K562 (cell line): ENCODE data around the gene IGSF8.

Experiments
- DIDO1 ChIP-seq: fragments of 450-650 bp; IDR thresholded peaks from 2 replicates; pipeline ENCODE4 v1.6.1; 2016; ENCODE audit warnings: low read depth, missing biosample characterization, missing genetic modification characterization
- EZH2 ChIP-seq: IDR thresholded peaks from 2 replicates; pipeline ENCODE4 v1.6.1; 2012; ENCODE audit warnings: low read depth, mild to moderate bottlenecking, inconsistent platforms, low read length, borderline replicate concordance
- GATA2 ChIP-seq: sonication (generic); formaldehyde crosslinking; IDR thresholded peaks from 2 replicates; pipeline ENCODE4 v1.4.0; 2020; ENCODE audit warnings: mild to moderate bottlenecking, missing genetic modification reagents
- NFIC ChIP-seq: fragments of 450-650 bp; IDR thresholded peaks from 2 replicates; pipeline ENCODE4 v1.6.1; 2017; ENCODE audit warnings: mild to moderate bottlenecking, inconsistent platforms
- POLR2A ChIP-seq: fragments of 450-650 bp; conservative IDR thresholded peaks from 2 replicates; pipeline ENCODE4 v1.6.1; 2016
- ZKSCAN1 ChIP-seq: fragments of 150-350 bp; IDR thresholded peaks from 2 replicates; pipeline ENCODE4 v1.6.1; 2016; ENCODE audit warnings: low read depth, low read length
- ZNF121 ChIP-seq: sonication (generic); formaldehyde crosslinking; conservative IDR thresholded peaks from 2 replicates; pipeline ENCODE4 v1.8.0; 2022; ENCODE audit warnings: missing genetic modification reagents
- TF ChIP-seq, protein P1 (sequence below), 3 experiments: IDR thresholded peaks in 2 of 3; conservative IDR thresholded peaks in 1 of 3; 2 replicates each; pipeline ENCODE4 v1.5.1; 2011 to 2012; ENCODE audit warnings: low read length in 3 of 3, mild to moderate bottlenecking in 3 of 3, control low read depth in 2 of 3, improper control_type of control experiment in 1 of 3, inconsistent platforms in 1 of 3, low read depth in 1 of 3, mixed read lengths in 1 of 3, moderate library complexity in 1 of 3; ENCODE audit not compliant: insufficient read depth in 2 of 3
- TF ChIP-seq, protein P2 (sequence below): fragments of 200-800 bp; sonication (Bioruptor generic); IDR thresholded peaks from 2 replicates; pipeline ENCODE4 v1.6.1; 2017; ENCODE audit warnings: missing genetic modification characterization, missing compliant biosample characterization

DNA sequence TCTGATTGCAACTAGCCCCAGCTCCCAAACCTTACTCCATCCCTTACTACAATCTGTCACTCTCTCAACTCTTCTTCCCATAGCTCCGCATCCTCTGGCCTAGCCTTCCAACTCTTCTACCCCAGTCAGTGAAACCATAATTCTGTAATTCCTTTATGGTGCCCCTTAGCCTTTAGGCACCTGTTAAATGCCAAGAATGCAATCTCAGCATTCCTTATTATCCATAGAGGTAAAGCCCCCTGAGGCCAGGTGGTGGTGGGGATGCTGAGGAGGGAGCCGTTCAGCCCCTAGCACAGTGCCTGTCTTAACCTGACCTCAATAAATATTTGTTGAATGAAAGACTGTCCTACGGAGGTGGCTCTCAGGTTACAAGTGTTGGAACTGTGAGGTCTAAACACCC is 31.1 kb upstream of the IGSF8 start:
- TF ChIP-seq, protein P1, sequence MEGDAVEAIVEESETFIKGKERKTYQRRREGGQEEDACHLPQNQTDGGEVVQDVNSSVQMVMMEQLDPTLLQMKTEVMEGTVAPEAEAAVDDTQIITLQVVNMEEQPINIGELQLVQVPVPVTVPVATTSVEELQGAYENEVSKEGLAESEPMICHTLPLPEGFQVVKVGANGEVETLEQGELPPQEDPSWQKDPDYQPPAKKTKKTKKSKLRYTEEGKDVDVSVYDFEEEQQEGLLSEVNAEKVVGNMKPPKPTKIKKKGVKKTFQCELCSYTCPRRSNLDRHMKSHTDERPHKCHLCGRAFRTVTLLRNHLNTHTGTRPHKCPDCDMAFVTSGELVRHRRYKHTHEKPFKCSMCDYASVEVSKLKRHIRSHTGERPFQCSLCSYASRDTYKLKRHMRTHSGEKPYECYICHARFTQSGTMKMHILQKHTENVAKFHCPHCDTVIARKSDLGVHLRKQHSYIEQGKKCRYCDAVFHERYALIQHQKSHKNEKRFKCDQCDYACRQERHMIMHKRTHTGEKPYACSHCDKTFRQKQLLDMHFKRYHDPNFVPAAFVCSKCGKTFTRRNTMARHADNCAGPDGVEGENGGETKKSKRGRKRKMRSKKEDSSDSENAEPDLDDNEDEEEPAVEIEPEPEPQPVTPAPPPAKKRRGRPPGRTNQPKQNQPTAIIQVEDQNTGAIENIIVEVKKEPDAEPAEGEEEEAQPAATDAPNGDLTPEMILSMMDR (IDR thresholded peaks at IDR 0.05 in 2 of 3, conservative IDR thresholded peaks at IDR 0.05 in 1 of 3; ENCODE audit: insufficient read depth in 2 of 3, low read depth in 1 of 3, low read length in 3 of 3): no peak
- TF ChIP-seq GATA2 (CRISPR knock-in tag): no peak
- no peak for TF ChIP-seq EZH2
- TF ChIP-seq DIDO1: no peak
- no peak for TF ChIP-seq ZNF121
- TF ChIP-seq NFIC: no peak
- TF ChIP-seq ZKSCAN1: no peak
- TF ChIP-seq, protein P2, sequence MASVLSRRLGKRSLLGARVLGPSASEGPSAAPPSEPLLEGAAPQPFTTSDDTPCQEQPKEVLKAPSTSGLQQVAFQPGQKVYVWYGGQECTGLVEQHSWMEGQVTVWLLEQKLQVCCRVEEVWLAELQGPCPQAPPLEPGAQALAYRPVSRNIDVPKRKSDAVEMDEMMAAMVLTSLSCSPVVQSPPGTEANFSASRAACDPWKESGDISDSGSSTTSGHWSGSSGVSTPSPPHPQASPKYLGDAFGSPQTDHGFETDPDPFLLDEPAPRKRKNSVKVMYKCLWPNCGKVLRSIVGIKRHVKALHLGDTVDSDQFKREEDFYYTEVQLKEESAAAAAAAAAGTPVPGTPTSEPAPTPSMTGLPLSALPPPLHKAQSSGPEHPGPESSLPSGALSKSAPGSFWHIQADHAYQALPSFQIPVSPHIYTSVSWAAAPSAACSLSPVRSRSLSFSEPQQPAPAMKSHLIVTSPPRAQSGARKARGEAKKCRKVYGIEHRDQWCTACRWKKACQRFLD (CRISPR knock-in tag): no peak
- no peak for TF ChIP-seq POLR2A
